ENCODE results near the gene AGPS. TPM values are rescaled to one million over a fixed set of nuclear protein-coding genes. Genes with fewer than 3 reads are reported as not detected.

AGPS gene
- total and polyA plus RNA-seq, 9 of the 15 experiments (the other 6 are each of a cell fraction or from before 2014, with no cell fraction given) = 15.5 to 211 (median 63.1) TPM

- TF ChIP-seq ARID3B (CRISPR knock-in tag; IDR thresholded peaks at IDR 0.05; ENCODE audit: borderline replicate concordance) = no peak
- no peak for TF ChIP-seq ZNF277 (CRISPR knock-in tag; IDR thresholded peaks at IDR 0.05; ENCODE audit: borderline replicate concordance)
- no peak for TF ChIP-seq ZNF644 (tag; IDR thresholded peaks at IDR 0.05; ENCODE audit: low read depth)
- peak; percentile 33 for TF ChIP-seq POLR2B (IDR thresholded peaks at IDR 0.05; ENCODE audit: low read depth, partially characterized antibody)
- TF ChIP-seq KAT7 (CRISPR knock-in tag; IDR thresholded peaks at IDR 0.05; ENCODE audit: borderline replicate concordance) = no peak
- TF ChIP-seq SNIP1 (IDR thresholded peaks at IDR 0.05; ENCODE audit: low read depth) = no peak
- no peak for TF ChIP-seq HMG20B (CRISPR knock-in tag; IDR thresholded peaks at IDR 0.05)
- TF ChIP-seq ZNF551 (CRISPR knock-in tag; IDR thresholded peaks at IDR 0.05) = no peak
- no peak for TF ChIP-seq U2AF2 (optimal IDR thresholded peaks at IDR 0.05; ENCODE audit: low read depth, low read length)
- TF ChIP-seq ELF1 (tag; IDR thresholded peaks at IDR 0.05) = no peak
- TF ChIP-seq NELFE (IDR thresholded peaks at IDR 0.05; ENCODE audit: insufficient read depth, insufficient read length) = no peak
- no peak for TF ChIP-seq RBM39 (optimal IDR thresholded peaks at IDR 0.05; ENCODE audit: low read depth, low read length)
- TF ChIP-seq ESRRB (CRISPR knock-in tag; IDR thresholded peaks at IDR 0.05; ENCODE audit: borderline replicate concordance) = no peak
- TF ChIP-seq ZNF311 (CRISPR knock-in tag; IDR thresholded peaks at IDR 0.05) = no peak
- 0 out of 2 replicates have a peak, but pooled peaks have one; percentile 21 for TF ChIP-seq SMARCA5 (IDR thresholded peaks at IDR 0.05)
- no peak for TF ChIP-seq ZNF184 (CRISPR knock-in tag; IDR thresholded peaks at IDR 0.05)
- no peak for TF ChIP-seq CCAR2 (IDR thresholded peaks at IDR 0.05; ENCODE audit: low read depth, low read length)
- 0 out of 2 replicates have a peak, but pooled peaks have one; percentile 20 for TF ChIP-seq PHB2 (IDR thresholded peaks at IDR 0.05; ENCODE audit: low read depth)
- TF ChIP-seq SIRT6 (IDR thresholded peaks at IDR 0.05; ENCODE audit: low read depth, low read length) = no peak
- TF ChIP-seq ZBTB5 (IDR thresholded peaks at IDR 0.05) = no peak
- no peak for TF ChIP-seq ZNF143 (CRISPR knock-in tag; IDR thresholded peaks at IDR 0.05)
Observed at GRCh38 chr2:177348733-177349693, 43.6 kb upstream of the AGPS start (continued).
